ENCODE data around the gene LRRC18.

Gene LRRC18

GRCh38 chr10:48878091-48878490 lies 61.5 kb downstream of the LRRC18 start:
- no peak for DNase-seq

DNA sequence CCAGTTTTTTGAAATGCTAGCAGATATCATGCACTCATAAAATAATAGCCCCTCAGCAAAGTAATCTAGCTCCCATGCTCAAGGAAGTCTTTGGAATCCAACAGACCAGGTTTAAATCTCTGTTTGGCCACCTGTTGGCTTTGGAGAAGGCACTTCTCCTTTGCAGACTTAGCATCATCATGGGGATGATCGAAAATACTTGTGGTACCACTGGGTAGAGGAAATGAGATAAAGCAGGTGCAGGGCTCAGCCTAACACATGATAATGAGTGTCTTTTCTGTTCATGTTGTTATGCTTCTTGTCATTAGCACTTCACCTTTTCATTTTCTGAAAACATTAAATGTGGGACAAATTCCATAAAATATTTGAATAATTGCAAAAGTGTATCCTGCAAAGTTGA lies 67.4 kb downstream of the LRRC18 start:
- no peak for DNase-seq

Measured in CD4-positive, alpha-beta T cell treated with Interleukin-4 for 1 hour (primary cell).